Lower leg skin (tissue), 3 donors: ENCODE data around the gene ENPEP.

Experiments used
- POLR2A ChIP-seq, 2 donors: fragments of 450-650 bp; IDR thresholded peaks; one replicate each; pipeline ENCODE4 v1.6.1; 2016 to 2017; ENCODE audit warnings: antibody characterized with exemption in 2 of 2, mild to moderate bottlenecking in 1 of 2, moderate library complexity in 1 of 2
- TF ChIP-seq, protein P1 (sequence below), 3 donors: fragments of 450-650 bp; IDR thresholded peaks; one replicate each; pipeline ENCODE4 v1.5.1; 2016; ENCODE audit warnings: antibody characterized with exemption in 3 of 3, mild to moderate bottlenecking in 3 of 3, moderate library complexity in 2 of 3

DNA sequence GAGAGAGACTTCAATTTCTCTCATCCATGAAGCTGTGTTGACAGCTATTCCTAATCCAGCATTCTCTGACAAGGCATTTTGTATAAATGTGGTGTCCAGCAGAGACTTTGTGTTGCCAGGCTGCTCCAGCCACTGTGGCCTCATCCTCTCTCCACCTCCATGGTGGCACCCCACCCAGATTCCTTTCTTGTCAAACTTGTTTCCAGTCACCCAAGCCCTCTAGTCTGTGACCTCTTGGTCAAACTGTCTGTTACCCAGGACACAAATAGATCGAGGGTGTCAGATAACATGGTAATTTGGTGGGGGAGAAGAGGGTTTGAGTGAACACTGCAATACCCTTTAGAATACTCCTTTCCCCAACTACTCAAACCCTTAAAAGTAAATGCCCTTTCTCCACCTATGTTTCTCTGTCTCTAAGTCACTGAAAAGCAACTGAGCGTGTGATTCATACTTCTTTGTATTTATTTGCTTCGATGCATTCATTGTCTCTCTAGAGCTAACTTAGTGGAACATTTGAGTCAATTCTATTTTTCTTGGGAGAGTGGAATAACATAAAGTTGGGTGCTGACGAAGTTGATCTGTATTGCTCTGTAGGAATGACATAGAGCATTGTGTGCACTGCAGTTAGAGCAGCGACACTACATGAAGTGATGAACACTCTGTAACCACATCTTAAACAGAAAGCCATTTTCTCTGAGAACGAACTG, 133.2 kb downstream of the ENPEP start:
- TF ChIP-seq, protein P1, sequence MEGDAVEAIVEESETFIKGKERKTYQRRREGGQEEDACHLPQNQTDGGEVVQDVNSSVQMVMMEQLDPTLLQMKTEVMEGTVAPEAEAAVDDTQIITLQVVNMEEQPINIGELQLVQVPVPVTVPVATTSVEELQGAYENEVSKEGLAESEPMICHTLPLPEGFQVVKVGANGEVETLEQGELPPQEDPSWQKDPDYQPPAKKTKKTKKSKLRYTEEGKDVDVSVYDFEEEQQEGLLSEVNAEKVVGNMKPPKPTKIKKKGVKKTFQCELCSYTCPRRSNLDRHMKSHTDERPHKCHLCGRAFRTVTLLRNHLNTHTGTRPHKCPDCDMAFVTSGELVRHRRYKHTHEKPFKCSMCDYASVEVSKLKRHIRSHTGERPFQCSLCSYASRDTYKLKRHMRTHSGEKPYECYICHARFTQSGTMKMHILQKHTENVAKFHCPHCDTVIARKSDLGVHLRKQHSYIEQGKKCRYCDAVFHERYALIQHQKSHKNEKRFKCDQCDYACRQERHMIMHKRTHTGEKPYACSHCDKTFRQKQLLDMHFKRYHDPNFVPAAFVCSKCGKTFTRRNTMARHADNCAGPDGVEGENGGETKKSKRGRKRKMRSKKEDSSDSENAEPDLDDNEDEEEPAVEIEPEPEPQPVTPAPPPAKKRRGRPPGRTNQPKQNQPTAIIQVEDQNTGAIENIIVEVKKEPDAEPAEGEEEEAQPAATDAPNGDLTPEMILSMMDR (IDR thresholded peaks at IDR 0.05): no peak
- TF ChIP-seq POLR2A (IDR thresholded peaks at IDR 0.05): no peak
